Ramos (cell line): ENCODE data around the gene BCR.

ENCODE experiments used
- in situ Hi-C: fragments of 300-500 bp; cut with MboI; formaldehyde crosslinking; loops from one replicate; pipeline ENCODE4 v1.14.3; 2022; ENCODE audit warnings: low sequenced_read_pairs; ENCODE audit not compliant: unreplicated experiment

BCR gene

GRCh38 chr22:23280356-23281052 is 100.2 kb downstream of the BCR start:
- in situ Hi-C loops, result no loop called here

- in situ Hi-C loops, result no loop called here
Measured at GRCh38 chr22:23281053-23281405, 100.7 kb downstream of the BCR start.

- in situ Hi-C loops, result no loop called here
Measured at GRCh38 chr22:23281406-23282088, 101.2 kb downstream of the BCR start.

GRCh38 chr22:23282089-23282501 is 101.8 kb downstream of the BCR start:
- in situ Hi-C loops, result no loop called here

GRCh38 chr22:23282516-23282915 is 102.2 kb downstream of the BCR start:
- in situ Hi-C loops, result no loop called here

GRCh38 chr22:23282986-23283385 is 102.7 kb downstream of the BCR start:
- in situ Hi-C loops, result no loop called here

- in situ Hi-C loops, result no loop called here
Measured at GRCh38 chr22:23283591-23284503, 103.5 kb downstream of the BCR start.

GRCh38 chr22:23284504-23285033 is 104.3 kb downstream of the BCR start:
- in situ Hi-C loops, result loop anchor here (5.0 kb wide), 1 partner anchor 327 kb away; no protein-coding TSS in a partner anchor

- in situ Hi-C loops, result loop anchor here (5.0 kb wide), 1 partner anchor 328 kb away; no protein-coding TSS in a partner anchor
Measured at GRCh38 chr22:23285236-23285635, 104.9 kb downstream of the BCR start.

- in situ Hi-C loops, result loop anchor here (5.0 kb wide), 1 partner anchor 328 kb away; no protein-coding TSS in a partner anchor
Measured at GRCh38 chr22:23285734-23286133, 105.4 kb downstream of the BCR start.

- in situ Hi-C loops, result loop anchor here (5.0 kb wide), 1 partner anchor 329 kb away; no protein-coding TSS in a partner anchor
Measured at GRCh38 chr22:23286296-23286695, 106.0 kb downstream of the BCR start.

- in situ Hi-C loops, result loop anchor here (5.0 kb wide), 1 partner anchor 330 kb away; no protein-coding TSS in a partner anchor
Measured at GRCh38 chr22:23287136-23288095, 107.1 kb downstream of the BCR start.

GRCh38 chr22:23288301-23289129 is 108.2 kb downstream of the BCR start:
- in situ Hi-C loops, result loop anchor here (5.0 kb wide), 1 partner anchor 331 kb away; no protein-coding TSS in a partner anchor

GRCh38 chr22:23289130-23289503 is 108.8 kb downstream of the BCR start:
- in situ Hi-C loops, result loop anchor here (5.0 kb wide), 1 partner anchor 332 kb away; no protein-coding TSS in a partner anchor

GRCh38 chr22:23289851-23290724 is 109.8 kb downstream of the BCR start:
- in situ Hi-C loops, result loop anchor here (5.0 kb wide), 1 partner anchor 333 kb away; no protein-coding TSS in a partner anchor

- in situ Hi-C loops, result no loop called here
Measured at GRCh38 chr22:23291806-23292452, 111.6 kb downstream of the BCR start.
